Measurements from ENCODE around the gene ANO2. TPM values are rescaled to one million over a fixed set of nuclear protein-coding genes. Genes with fewer than 3 reads are reported as not detected.

ANO2 gene
- total RNA-seq, 4 donors from 2014 or later = 2.0 to 9.8 (median 4.9) TPM

DNA sequence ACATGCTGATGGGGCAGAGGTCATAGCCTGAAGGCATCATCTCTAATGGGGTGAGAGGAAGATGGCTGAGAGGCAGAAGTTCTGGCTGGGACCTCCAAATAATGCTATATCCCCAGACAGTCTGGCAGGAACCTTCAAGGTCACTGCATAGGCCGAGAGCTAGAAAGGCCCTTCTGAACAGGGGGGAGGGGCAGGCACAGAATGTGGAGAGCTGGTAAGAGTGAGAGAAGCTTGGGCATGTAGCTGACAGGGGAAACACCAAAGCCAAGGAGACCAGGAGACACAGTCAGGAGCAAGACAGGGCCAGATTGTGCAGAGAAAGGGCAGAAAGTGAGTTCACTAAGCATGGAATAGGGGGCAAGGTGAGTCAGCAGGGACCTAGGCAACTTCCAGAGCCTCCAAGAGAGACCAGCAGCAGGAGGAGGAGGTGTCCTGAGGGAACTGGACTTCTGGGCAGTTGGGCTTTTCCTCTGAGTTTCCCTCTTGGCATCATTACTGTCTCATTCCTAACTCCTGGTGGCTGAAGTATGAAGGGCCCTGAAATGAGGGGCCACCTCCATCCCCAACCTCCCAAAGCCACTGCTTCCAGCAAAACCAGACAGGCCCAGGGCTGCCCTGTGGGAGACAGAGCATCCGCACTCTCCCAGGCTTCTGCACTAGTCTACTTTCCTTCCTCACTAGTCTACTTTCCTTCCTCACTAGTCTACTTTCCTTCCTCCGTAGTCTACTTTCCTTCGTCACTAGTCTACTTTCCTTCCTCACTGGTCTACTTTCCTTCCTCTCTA, 17.1 kb downstream of the ANO2 start:
- no peak for TF ChIP-seq POLR2A (IDR thresholded peaks at IDR 0.05)
- TF ChIP-seq, protein P1, sequence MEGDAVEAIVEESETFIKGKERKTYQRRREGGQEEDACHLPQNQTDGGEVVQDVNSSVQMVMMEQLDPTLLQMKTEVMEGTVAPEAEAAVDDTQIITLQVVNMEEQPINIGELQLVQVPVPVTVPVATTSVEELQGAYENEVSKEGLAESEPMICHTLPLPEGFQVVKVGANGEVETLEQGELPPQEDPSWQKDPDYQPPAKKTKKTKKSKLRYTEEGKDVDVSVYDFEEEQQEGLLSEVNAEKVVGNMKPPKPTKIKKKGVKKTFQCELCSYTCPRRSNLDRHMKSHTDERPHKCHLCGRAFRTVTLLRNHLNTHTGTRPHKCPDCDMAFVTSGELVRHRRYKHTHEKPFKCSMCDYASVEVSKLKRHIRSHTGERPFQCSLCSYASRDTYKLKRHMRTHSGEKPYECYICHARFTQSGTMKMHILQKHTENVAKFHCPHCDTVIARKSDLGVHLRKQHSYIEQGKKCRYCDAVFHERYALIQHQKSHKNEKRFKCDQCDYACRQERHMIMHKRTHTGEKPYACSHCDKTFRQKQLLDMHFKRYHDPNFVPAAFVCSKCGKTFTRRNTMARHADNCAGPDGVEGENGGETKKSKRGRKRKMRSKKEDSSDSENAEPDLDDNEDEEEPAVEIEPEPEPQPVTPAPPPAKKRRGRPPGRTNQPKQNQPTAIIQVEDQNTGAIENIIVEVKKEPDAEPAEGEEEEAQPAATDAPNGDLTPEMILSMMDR (IDR thresholded peaks at IDR 0.05 in 4 of 5, conservative IDR thresholded peaks at IDR 0.05 in 1 of 5) = no peak
- no peaks in the 10 kb centered on the region for H3K4me1 ChIP-seq
- no peaks in the 10 kb centered on the region for H3K36me3 ChIP-seq
- no peaks in the 10 kb centered on the region for H3K9me3 ChIP-seq
- DNase-seq (no peak), ATAC-seq (no peak)
- peaks cover 0 to 3% (median 0%) of the 10 kb centered on the region in 3 donors for H3K27me3 ChIP-seq
- intact Hi-C loops (cut with DNase I; ENCODE audit: low total_unique reads) = no loop called here
- no peak overlapping the region for H3K4me3 ChIP-seq
- no peak overlapping the region for H3K27ac ChIP-seq
- in situ Hi-C loops (cut with MboI; ENCODE audit: low sequenced_read_pairs in 4 of 4) = no loop called here

DNA sequence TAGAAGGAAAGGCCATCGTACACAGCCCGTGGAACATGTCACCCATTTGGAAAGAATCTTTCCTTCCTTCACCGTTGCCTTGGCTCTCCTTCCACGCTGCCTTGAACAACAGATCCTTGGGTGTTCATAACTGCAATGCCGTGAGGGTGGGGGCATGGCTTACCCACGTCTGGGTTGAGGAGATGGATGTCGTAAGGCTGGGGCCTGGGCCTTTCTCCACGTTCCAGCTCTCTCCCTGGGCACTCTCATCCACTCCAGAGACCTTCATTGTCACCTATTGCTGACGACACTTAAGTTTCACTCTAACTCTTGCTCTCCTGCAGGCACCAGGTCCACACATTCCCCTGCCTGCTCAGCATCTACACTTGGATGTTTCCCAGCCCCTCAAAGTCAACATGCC, 19.4 kb downstream of the ANO2 start:
- Histone ChIP-seq H3K9me3 (no peaks in the 10 kb centered on the region), H3K4me1 (no peaks in the 10 kb centered on the region), H3K36me3 (no peaks in the 10 kb centered on the region), H3K4me3 (no peak overlapping the region), H3K27ac (no peak overlapping the region), H3K27me3 (peaks cover 0 to 2% (median 0%) of the 10 kb centered on the region in 3 donors)
- intact Hi-C loops (cut with DNase I; ENCODE audit: low total_unique reads) = no loop called here
- no peak for TF ChIP-seq POLR2A (IDR thresholded peaks at IDR 0.05)
- TF ChIP-seq, protein P1 (IDR thresholded peaks at IDR 0.05 in 4 of 5, conservative IDR thresholded peaks at IDR 0.05 in 1 of 5) = no peak
- in situ Hi-C loops (cut with MboI; ENCODE audit: low sequenced_read_pairs in 4 of 4) = no loop called here
- ATAC-seq (no peak), DNase-seq (no peak)

DNA sequence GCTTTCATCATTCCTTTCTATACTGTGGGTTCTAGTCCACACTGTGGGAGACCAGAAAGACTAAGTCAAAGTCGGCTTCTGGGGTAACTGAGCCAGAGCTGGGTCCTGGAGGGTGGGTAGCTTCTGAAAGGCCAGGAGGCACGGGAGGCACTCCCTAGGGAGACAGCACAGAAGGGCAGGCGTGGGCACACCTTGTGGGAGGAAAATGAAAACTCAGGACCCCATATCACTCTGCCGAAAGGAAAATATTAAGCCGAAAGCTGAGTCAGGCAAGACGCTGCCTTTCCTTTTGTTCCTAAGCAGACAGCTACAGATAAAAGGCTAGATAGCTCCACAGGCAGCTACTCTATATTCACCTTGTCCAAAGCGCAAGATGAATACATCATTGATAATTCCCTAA, 20.7 kb downstream of the ANO2 start:
- H3K4me3 ChIP-seq = no peak overlapping the region
- no peaks in the 10 kb centered on the region for H3K4me1 ChIP-seq
- intact Hi-C loops (cut with DNase I; ENCODE audit: low total_unique reads) = no loop called here
- TF ChIP-seq, protein P1 (IDR thresholded peaks at IDR 0.05 in 4 of 5, conservative IDR thresholded peaks at IDR 0.05 in 1 of 5) = no peak
- TF ChIP-seq POLR2A (IDR thresholded peaks at IDR 0.05) = no peak
- in situ Hi-C loops (cut with MboI; ENCODE audit: low sequenced_read_pairs in 4 of 4) = no loop called here
- no peaks in the 10 kb centered on the region for H3K36me3 ChIP-seq
- no peaks in the 10 kb centered on the region for H3K9me3 ChIP-seq
- ATAC-seq = no peak
- no peaks in the 10 kb centered on the region for H3K27me3 ChIP-seq
- H3K27ac ChIP-seq = no peak overlapping the region
- DNase-seq = no peak

DNA sequence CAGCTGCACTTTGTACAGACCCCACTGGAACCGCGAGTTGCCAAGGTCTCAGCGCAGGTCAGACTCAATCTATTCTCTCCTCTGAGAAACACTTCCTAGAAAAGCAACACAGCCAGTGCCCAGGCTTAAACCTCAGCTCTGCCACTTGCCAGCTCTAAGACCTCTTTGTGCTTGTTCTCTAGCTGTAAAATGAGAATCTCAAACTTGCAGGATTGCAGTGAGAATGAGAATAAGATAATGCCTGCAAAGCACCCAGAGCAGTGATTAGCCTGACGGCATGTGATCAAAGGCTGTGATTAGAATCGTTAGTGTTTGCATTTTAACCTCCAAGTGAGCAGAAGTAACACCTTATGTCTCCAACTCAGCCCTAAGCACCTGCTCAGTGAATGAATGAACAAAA, 21.3 kb downstream of the ANO2 start:
- H3K4me1 ChIP-seq = no peaks in the 10 kb centered on the region
- in situ Hi-C loops (cut with MboI; ENCODE audit: low sequenced_read_pairs in 4 of 4) = no loop called here
- no peak for TF ChIP-seq POLR2A (IDR thresholded peaks at IDR 0.05)
- TF ChIP-seq, protein P1 (IDR thresholded peaks at IDR 0.05 in 4 of 5, conservative IDR thresholded peaks at IDR 0.05 in 1 of 5) = no peak
- ATAC-seq (no peak), DNase-seq (no peak)
- H3K27ac ChIP-seq = no peak overlapping the region
- no peaks in the 10 kb centered on the region for H3K9me3 ChIP-seq
- H3K4me3 ChIP-seq = no peak overlapping the region
- intact Hi-C loops (cut with DNase I; ENCODE audit: low total_unique reads) = no loop called here
- H3K36me3 ChIP-seq = no peaks in the 10 kb centered on the region
- H3K27me3 ChIP-seq = no peaks in the 10 kb centered on the region
